PC-3 (cell line): ENCODE results near the gene KCTD1. TPM values are rescaled to one million over a fixed set of nuclear protein-coding genes. Genes with fewer than 3 reads are reported as not detected.

Experiments used
- ATAC-seq: fragments of 200-7000 bp; cut with Tn5 transposase; 2 replicates; pipeline ENCODE4 v1.9.1; 2020; ENCODE audit warnings: mild to moderate bottlenecking, moderate library complexity
- BruUV-seq: library from RNA; stranded (reverse); fragments of 400-500 nt; replicated peaks from 2 replicates; lab custom pipeline; 2021; lab: Mats Ljungman, UMichigan
- CTCF ChIA-PET: fragments of 300-600 bp; sonication (Branson Sonifier 250); formaldehyde crosslinking; loops from one replicate; lab custom pipeline; 2022; ENCODE audit warnings: antibody characterized with exemption; lab: Charles Lee
- POLR2A ChIA-PET: fragments of 300-600 bp; sonication (Branson Sonifier 250); formaldehyde crosslinking; loops from one replicate; lab custom pipeline; 2022; ENCODE audit warnings: antibody characterized with exemption; ENCODE audit not compliant: unreplicated experiment; lab: Charles Lee
- DNase-seq: peaks from one replicate; pipeline ENCODE4 v3.0.0-alpha.2; 2015
- H2AFZ ChIP-seq: fragments of 300-600 bp; sonication (generic); 2 replicates; pipeline ENCODE4 v1.6.0; 2016; ENCODE audit warnings: antibody characterized with exemption, low read length
- H3F3A ChIP-seq: fragments of 300-600 bp; sonication (generic); one replicate; pipeline ENCODE4 v1.6.0; 2017; ENCODE audit warnings: antibody characterized with exemption, low read length, control low read depth, mild to moderate bottlenecking; ENCODE audit not compliant: unreplicated experiment
- H3K27ac ChIP-seq: fragments of 300-600 bp; sonication (generic); 2 replicates; pipeline ENCODE4 v1.5.1; 2016; ENCODE audit warnings: mild to moderate bottlenecking, low read length
- H3K27me3 ChIP-seq: fragments of 300-600 bp; sonication (generic); 2 replicates; pipeline ENCODE4 v1.6.1; 2016; ENCODE audit warnings: low read length, mixed read lengths
- H3K36me3 ChIP-seq: fragments of 300-600 bp; sonication (generic); 2 replicates; pipeline ENCODE4 v1.6.1; 2016; ENCODE audit warnings: low read depth, mixed run types, low read length, mixed read lengths
- H3K4me1 ChIP-seq: fragments of 300-600 bp; sonication (generic); 2 replicates; pipeline ENCODE4 v1.5.1; 2016; ENCODE audit warnings: low read length; ENCODE audit not compliant: insufficient read depth
- H3K4me2 ChIP-seq: fragments of 300-600 bp; sonication (generic); 2 replicates; pipeline ENCODE4 v1.6.0; 2016; ENCODE audit warnings: low read length
- H3K4me3 ChIP-seq: fragments of 300-600 bp; sonication (generic); 2 replicates; pipeline ENCODE4 v1.5.1; 2016; ENCODE audit warnings: mild to moderate bottlenecking, low read length, mixed read lengths
- H3K79me2 ChIP-seq: fragments of 300-600 bp; sonication (generic); 2 replicates; pipeline ENCODE4 v1.6.1; 2017; ENCODE audit warnings: low read length, mixed read lengths
- H3K9ac ChIP-seq: fragments of 300-600 bp; sonication (generic); 2 replicates; pipeline ENCODE4 v1.6.0; 2016; ENCODE audit warnings: mild to moderate bottlenecking, low read length
- H3K9me2 ChIP-seq: fragments of 300-600 bp; sonication (generic); replicated peaks from 2 replicates; pipeline ENCODE4 v1.6.1; 2016; ENCODE audit warnings: mixed run types, low read length, mixed read lengths
- H3K9me3 ChIP-seq: fragments of 300-600 bp; sonication (generic); 2 replicates; pipeline ENCODE4 v1.6.1; 2016; ENCODE audit warnings: low read length, mixed read lengths
- H4K20me1 ChIP-seq: fragments of 300-600 bp; sonication (generic); 2 replicates; pipeline ENCODE4 v1.6.1; 2016; ENCODE audit warnings: low read length, mixed read lengths
- EZH2 ChIP-seq: fragments of 300-600 bp; sonication (generic); IDR thresholded peaks from one replicate; pipeline ENCODE4 v1.6.1; 2017; ENCODE audit warnings: antibody characterized with exemption, mild to moderate bottlenecking, low read length; ENCODE audit not compliant: unreplicated experiment
- EZH2phosphoT487 ChIP-seq: fragments of 300-600 bp; sonication (generic); IDR thresholded peaks from 2 replicates; pipeline ENCODE4 v1.6.1; 2018; ENCODE audit warnings: mild to moderate bottlenecking, antibody characterized with exemption, low read length, borderline replicate concordance
- intact Hi-C: fragments of 100-400 bp; cut with micrococcal nuclease; formaldehyde crosslinking; loops from 2 replicates; pipeline ENCODE4 v1.9.0; 2023
- total RNA-seq: library from RNA; depleted of rRNA; stranded (reverse); fragments of >200 nt; gene quantifications from 2 replicates; pipeline ENCODE4 v1.2.3, GENCODE V29; 2014
- TF ChIP-seq, protein P1 (sequence below): fragments of 300-600 bp; sonication (generic); conservative IDR thresholded peaks from 2 replicates; pipeline ENCODE4 v1.5.1; 2017; ENCODE audit warnings: antibody characterized with exemption, low read depth, mild to moderate bottlenecking, low read length

KCTD1 gene
- total RNA-seq, 1 experiment from 2014 or later: 15.8 TPM

DNA sequence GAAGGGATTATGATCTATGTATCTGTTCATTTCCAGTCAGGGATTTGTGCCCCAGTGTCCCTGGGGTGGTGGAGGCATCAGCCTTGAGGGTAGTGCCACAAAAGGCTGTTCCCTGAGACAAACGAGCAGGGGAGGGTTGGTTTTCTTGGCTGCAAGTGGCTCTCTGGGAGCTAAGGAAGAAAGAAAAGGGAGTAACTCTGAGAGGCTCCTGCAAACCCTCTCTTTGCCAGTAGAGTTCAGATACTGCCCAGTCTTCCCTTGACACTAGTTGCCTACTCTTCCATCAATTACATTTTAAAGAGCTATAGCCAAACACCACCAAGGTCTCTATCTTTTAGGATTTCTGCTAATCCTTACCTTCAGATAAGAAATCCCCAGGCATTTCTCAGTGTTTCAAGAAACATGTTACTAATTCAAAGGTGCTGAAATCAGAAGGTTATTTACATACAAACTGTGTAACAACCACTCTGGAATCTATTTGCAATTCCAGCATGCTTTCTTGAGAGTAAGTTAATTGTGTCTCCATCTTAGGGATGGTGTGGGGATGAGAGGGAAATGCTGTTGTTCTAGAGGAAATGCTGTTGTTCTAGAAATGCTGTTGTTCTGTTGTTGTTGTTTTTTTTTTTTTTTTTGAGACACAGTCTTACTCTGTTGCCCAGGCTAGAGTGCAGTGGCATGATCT lies 18.7 kb upstream of the KCTD1 start:
- no peaks in the 10 kb centered on the region for H3K27me3 ChIP-seq
- no peaks in the 10 kb centered on the region for H3K9me2 ChIP-seq
- no peak overlapping the region for H2AFZ ChIP-seq
- H3F3A ChIP-seq: no peaks in the 10 kb centered on the region
- H3K4me3 ChIP-seq: no peak overlapping the region
- H4K20me1 ChIP-seq: no peaks in the 10 kb centered on the region
- intact Hi-C loops: no loop called here
- no peak overlapping the region for H3K9ac ChIP-seq
- no peak for ATAC-seq
- no TSS peak for BruUV-seq
- no peak for DNase-seq
- no peaks in the 10 kb centered on the region for H3K36me3 ChIP-seq
- peaks cover 8% of the 10 kb centered on the region for H3K4me1 ChIP-seq
- no peak for TF ChIP-seq EZH2phosphoT487
- TF ChIP-seq EZH2: no peak
- TF ChIP-seq, protein P1, sequence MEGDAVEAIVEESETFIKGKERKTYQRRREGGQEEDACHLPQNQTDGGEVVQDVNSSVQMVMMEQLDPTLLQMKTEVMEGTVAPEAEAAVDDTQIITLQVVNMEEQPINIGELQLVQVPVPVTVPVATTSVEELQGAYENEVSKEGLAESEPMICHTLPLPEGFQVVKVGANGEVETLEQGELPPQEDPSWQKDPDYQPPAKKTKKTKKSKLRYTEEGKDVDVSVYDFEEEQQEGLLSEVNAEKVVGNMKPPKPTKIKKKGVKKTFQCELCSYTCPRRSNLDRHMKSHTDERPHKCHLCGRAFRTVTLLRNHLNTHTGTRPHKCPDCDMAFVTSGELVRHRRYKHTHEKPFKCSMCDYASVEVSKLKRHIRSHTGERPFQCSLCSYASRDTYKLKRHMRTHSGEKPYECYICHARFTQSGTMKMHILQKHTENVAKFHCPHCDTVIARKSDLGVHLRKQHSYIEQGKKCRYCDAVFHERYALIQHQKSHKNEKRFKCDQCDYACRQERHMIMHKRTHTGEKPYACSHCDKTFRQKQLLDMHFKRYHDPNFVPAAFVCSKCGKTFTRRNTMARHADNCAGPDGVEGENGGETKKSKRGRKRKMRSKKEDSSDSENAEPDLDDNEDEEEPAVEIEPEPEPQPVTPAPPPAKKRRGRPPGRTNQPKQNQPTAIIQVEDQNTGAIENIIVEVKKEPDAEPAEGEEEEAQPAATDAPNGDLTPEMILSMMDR: no peak
- H3K9me3 ChIP-seq: no peaks in the 10 kb centered on the region
- H3K27ac ChIP-seq: no peak overlapping the region
- no peak overlapping the region for H3K4me2 ChIP-seq
- no peaks in the 10 kb centered on the region for H3K79me2 ChIP-seq
- CTCF ChIA-PET: interaction anchor here (1.8 kb wide), 1 partner anchor 54 kb away, joined by 9 read pairs; no protein-coding TSS in a partner anchor
- POLR2A ChIA-PET: no interaction called here

DNA sequence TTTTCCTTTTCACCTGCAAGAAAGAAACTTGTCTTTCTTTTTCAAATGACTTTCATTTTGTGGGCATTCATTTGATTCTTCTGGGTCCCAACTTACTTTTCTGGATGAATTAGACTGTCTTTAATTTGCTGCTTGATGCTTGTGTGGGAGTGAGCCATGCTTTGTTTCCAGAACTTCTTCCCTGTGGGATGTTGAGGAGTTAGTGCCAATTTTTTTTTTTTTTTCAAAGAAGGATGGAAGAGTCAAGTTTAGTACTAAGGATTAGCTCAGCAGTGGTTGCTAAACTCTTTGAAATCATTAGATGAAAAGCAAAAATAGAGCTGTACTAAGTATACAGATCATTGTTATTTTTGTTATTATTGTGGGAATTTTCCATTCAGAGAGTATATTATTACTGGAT lies 17.2 kb upstream of the KCTD1 start:
- H2AFZ ChIP-seq: no peak overlapping the region
- ATAC-seq: no peak
- no peaks in the 10 kb centered on the region for H3F3A ChIP-seq
- H3K4me2 ChIP-seq: no peak overlapping the region
- no peaks in the 10 kb centered on the region for H4K20me1 ChIP-seq
- no peak for DNase-seq
- no peak overlapping the region for H3K9ac ChIP-seq
- H3K27ac ChIP-seq: no peak overlapping the region
- no peaks in the 10 kb centered on the region for H3K79me2 ChIP-seq
- CTCF ChIA-PET: no interaction called here
- H3K4me1 ChIP-seq: peaks cover 8% of the 10 kb centered on the region
- TF ChIP-seq EZH2phosphoT487: no peak
- TF ChIP-seq, protein P1: no peak
- TF ChIP-seq EZH2: no peak
- H3K9me2 ChIP-seq: no peaks in the 10 kb centered on the region
- POLR2A ChIA-PET: no interaction called here
- no peaks in the 10 kb centered on the region for H3K9me3 ChIP-seq
- no peak overlapping the region for H3K4me3 ChIP-seq
- no peaks in the 10 kb centered on the region for H3K27me3 ChIP-seq
- H3K36me3 ChIP-seq: no peaks in the 10 kb centered on the region
- no TSS peak for BruUV-seq
- intact Hi-C loops: no loop called here

DNA sequence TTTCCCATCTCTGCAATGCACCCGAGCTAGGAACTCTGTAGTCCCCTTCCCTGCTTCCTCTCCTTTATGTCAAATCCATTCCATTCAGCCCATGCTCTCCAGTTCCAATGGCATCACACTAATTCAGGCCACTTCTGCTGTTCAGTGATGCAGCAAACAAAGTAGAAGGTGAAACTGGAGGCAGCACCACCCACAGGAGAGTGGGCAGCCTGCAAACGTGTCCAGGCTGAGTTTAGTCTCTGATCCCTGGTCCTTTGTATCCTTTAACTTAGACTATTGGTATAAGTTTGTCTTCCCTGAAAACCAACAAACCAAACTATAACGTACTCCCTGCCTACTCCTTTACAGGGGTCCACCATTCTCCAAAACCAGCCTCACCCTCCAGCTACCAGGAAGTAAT lies 14.7 kb upstream of the KCTD1 start:
- Histone ChIP-seq H3K9ac (no peak overlapping the region), H3K27me3 (no peaks in the 10 kb centered on the region), H2AFZ (no peak overlapping the region), H3F3A (no peaks in the 10 kb centered on the region), H3K36me3 (no peaks in the 10 kb centered on the region), H4K20me1 (no peaks in the 10 kb centered on the region), H3K9me2 (no peaks in the 10 kb centered on the region), H3K4me2 (no peak overlapping the region), H3K79me2 (no peaks in the 10 kb centered on the region), H3K4me1 (no peaks in the 10 kb centered on the region), H3K4me3 (no peak overlapping the region), H3K9me3 (no peaks in the 10 kb centered on the region), H3K27ac (no peak overlapping the region)
- POLR2A ChIA-PET: no interaction called here
- BruUV-seq: no TSS peak
- intact Hi-C loops: no loop called here
- no peak for DNase-seq
- TF ChIP-seq EZH2 (no peak), EZH2phosphoT487 (no peak)
- TF ChIP-seq, protein P1: no peak
- CTCF ChIA-PET: no interaction called here
- no peak for ATAC-seq
